HG02571 (cell line): ENCODE results near the gene CASZ1.

Source experiments
- ATAC-seq: cut with Tn5 transposase; IDR thresholded peaks from one replicate; pipeline ENCODE4 v1.9.1; 2021; ENCODE audit warnings: mild to moderate bottlenecking, moderate library complexity; ENCODE audit not compliant: unreplicated experiment

The CASZ1 gene

DNA sequence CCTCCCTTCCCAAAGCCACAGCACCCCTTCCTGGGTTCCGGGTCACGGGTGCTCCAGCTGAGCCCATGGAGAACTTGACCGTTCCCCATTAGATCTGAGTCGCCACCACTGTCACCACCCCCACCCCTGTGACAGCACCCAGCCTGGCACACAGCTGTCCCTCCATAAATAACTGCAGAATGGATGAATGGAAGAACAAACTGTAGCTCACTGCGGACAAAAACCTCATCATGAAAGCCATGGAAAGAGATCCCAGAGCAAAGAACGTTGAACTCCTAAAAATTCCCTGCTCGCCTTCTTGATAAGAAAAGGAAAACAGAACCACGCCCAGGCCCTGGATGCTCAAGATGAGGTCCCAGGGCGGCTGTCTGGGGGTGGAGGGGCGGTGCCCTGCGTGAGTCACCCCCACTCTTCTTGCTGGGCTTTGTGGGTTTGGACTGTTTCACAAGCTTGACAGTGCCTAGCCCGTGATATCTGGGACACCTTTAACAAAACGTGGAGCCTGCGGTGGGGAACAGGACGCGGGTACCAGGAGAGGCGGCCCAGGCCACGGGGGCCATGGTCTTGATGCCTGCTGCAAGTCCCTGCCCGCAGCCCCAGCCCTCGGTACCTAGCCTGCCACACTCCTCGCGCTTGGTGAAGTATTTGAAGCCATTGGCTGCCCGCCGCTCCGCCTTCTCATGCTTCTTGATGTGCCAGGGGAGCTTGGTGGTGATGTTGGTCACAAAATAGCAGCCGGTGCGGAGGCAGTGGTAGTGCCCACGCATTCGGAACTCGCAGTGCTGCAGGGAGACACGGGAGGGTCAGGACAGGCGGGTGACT, 151.9 kb downstream of the CASZ1 start:
- no peak for ATAC-seq

DNA sequence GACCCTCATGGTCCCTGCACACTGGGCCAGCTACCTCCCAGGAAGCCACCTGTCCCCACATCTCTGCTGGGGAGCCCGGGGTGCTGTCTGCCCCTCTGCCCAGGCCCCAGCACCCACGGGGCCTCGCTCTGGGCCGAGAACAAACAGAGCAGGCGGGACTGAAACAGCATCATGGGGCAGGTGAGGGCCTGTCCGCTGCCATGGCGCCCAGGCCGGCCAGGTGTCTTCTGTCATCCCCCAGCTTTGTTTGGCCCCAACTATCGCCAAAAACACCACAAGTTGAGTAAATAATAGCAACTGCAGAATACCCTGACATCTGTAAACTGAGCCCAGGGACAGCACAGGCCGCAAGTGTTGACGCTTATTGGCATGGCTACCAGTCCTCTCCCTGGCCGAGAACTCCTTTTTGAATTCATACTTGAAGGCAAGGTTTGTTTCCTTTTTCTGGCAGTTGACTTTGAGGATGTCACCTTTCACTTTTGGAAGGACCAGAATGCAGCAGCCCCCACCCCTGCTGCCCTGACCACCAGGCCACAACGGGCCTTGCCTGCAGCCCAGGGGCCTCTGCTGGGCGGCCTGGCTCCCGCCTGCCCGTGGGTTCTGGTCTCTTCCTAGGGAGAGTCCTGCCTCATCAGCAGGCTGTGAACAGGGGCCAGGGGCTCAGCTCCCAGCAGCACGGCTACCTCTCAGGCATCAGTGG, 152.7 kb downstream of the CASZ1 start:
- no peak for ATAC-seq

DNA sequence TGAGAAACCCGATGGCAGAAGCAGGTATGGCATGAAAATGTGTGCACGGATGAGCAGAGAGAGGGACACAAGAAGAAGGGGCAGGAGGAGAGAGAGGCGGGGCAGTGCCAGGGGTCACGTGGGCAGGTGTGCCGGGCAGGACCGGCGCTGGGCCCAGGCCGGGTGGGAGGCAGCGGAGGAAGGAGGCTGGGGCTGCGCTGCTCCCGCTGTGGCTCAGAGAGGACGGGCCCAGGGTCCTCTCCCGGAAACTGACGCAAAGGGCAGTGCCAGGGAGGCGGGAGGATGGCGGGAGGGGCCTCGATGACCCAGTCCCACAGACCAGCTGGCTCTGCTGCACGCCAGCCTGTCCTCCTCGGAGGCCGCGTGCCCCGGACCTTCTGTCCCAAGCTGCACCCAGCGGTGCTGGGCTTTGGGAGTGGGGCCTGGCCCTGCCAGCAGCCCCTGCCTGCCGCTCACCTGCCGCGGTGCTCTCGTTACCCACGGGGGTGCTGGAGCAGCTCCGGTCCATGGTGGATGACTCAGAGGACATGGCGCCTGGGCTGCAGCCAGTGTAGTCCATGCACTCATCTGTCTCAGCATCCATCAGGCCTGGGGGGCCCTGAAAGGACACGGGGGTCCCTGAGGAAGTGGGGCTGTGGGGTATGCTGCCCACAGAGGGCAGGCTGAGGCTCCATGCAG, 153.9 kb downstream of the CASZ1 start:
- ATAC-seq = no peak

DNA sequence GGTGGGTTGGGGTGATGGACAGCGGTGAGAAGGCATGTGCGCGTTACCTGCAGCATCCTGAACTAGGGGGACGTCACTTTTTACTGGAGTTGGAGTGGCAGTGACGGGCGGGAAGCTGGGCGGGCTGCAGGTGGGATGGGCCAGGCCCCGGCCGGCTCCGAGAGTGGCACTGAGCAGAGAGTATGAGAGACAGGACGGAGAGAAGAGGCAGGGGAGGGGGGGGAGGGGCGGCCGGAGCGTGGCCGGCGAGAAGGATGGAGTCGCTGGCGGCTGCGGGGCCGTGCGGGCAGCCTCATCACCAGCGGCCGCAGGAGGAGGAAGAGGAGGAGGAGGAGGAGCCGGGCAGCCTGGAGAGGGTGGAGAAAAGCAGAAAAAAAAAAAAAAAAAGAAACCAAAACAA, 154.5 kb downstream of the CASZ1 start:
- no peak for ATAC-seq

DNA sequence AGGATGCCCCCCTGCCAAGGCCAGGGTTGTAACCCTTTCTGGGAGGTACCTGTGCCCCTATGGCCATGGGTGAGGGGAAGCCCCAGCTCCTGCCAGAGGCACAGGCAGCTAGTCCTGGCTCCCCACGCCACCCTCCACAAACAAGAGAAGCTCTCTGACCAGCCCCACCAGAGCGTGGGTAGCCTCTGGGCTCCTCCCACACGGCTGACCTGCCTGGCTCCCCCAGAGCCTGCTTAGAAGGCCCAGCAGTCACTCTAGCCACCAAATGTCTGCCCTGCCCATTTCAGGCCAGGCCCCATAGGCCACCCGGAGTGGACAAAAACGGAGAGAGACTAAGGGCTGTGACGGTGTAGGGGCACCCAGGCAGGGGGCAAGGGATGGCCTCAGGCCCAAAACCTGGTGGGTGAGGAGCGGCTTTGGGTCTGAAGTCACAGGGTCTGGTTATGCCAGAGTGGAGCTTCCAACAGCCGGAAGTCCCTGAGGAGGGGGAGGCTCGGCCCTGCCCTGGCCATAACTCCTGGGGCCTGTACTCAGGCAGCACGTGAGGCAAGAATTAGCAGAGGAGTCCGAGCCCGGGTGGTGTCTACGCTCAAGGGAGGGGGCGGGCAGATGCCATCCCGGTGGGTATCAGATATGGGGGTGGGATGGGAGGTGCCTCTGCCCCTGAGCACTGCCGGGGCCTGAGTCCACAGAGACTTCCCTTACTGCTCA, 155.4 kb downstream of the CASZ1 start:
- no peak for ATAC-seq

DNA sequence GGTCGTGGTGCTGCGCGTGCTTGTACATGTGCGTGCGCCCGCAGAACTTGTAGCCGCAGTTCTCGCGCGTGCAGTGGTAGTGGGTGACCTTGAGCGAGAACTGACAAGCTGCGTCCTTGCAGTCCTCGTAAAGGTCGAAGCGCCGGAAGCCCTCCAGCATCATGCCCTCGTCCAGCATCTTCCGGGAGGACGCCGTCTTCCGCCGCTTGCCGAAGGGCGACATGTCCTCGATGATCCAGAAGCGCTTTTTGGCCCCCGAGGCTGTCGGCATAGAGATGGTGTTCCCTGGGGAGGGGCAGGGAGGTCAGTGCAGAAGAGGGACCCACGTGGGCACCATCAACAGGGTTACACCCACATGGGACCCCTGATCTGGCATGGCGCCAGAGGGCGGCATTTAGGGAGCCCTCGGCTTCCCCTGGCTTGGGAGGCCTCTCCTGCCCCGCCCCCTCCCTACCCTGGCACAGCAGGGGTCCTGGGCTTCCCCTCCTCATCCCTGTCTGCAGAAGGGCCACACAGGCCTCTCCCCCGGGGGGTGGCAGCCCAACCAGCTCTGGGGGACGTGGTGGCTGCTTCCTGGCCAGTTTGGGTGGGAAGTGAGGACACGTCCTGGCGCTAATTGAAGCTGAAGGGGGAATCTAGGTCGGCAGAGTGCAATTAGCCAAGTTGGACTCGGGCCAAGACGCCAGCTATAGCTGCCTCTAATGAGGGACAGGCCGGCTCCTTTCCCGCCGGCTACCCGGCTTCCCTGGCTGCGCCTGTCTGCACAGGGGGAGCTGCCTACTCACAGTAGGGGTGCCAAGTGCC, 156.5 kb downstream of the CASZ1 start:
- ATAC-seq = no peak

DNA sequence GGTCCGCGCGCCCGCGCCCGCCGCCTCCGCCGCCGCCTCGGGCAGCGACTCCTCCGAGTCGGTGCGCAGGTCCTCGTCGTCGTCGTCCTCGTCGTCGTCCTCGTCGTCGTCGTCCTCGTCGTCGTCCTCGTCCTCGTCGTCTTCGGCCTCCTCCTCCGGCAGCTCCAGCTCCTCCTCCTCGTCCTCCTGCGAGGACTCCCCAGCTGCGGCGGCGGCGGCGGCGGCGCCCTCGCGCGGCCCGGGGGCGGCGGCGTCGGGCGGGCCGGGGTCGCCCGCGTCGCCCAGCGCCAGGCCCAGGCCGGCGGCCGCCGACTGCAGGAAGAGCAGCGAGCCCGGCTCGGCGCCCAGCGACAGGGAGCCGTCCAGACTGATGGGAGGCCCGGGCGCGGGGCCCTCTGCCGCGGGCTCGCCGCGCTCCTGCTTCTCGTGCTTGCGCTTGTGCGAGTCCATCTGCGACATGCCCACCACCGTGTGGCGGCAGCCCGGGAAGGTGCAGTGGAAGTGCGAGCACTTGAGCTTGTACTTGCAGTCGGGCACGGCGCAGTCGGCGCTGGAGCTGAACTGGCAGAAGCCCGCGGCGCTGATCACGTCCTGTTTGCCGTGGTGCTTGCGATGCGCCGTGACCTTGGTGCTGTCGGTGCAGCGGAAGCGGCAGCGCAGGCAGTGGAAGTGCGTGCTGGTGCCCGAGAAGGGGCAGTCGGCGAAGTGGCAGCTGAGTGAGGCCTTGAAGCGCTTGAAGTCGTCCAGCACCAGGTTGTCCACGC, 157.3 kb downstream of the CASZ1 start:
- no peak for ATAC-seq

DNA sequence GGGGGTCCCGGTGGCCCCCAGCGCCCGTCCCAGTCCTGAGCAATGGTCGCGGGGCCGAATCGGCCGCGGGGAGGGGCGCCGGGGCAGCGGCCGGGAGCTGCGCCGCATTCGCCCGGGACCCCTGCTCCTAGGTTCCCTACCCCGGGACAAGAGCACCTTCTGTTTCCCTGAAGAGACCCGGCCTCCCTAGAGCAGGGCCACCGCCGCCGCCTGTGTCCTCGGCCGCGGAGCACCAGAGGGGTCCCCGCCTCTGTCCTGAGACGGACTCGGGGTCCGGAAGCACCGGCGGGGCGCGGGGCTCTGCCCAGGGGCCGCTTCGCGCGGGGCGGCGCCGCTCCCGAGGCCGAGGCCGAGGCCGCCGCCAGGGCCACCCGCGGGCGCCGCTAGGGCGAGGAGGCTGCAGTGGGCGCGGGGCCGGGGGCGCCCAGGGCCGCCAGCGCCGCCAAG, 157.9 kb downstream of the CASZ1 start:
- ATAC-seq = no peak

DNA sequence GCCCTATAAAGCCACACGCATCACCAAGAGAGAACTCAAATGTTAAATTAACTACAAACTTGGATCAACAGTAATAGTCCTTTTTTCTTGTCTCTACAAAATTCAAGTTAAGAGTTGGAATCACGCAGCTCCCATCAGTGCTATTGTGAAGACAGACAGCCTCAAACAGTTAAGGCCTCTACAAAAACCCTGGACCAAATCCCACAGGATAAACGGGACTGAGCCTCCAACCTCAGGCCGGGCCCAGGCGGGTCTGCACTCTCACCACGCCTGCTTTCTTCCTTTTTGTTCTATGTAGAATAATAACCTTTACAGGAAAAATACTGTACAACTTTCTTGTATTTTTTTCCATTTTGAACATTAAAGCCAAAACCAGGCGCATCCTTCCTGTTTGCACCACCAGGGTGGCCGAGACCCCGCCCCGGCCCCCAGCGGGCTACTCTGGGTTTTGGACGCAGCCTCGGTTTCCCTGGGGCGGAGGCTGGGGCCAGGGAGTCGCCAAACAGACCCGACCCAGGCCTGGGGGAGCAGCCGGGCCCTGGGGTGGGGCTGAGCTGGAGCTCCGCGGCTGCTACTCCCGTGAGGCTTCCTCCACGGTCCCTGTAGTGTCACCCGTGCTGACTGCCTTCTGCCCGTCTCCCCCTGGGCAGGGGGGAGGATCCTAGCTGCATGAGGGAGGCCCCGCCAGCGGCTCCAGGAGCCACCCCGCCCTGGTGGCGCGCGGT, 158.4 kb downstream of the CASZ1 start:
- ATAC-seq = no peak

DNA sequence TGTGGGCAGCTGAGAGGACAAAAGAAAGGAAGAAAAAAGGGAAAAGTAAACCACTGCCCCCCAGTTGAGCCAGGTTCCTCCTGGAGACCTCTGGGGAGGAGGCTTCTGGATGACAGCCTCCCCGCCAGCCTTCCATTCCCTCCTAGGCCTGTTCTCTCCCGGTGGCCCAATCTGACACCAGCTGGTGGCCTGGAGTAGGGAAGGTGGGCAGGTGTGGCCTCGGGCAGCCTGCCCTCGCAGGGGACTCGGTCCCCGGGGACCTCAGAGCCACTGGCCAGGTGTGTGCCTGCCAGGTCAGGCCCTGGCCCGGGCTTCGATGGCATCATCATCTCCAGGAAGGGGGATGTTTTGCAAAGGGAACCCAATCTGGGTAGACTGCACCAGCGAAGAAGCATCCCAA, 159.0 kb downstream of the CASZ1 start:
- no peak for ATAC-seq

DNA sequence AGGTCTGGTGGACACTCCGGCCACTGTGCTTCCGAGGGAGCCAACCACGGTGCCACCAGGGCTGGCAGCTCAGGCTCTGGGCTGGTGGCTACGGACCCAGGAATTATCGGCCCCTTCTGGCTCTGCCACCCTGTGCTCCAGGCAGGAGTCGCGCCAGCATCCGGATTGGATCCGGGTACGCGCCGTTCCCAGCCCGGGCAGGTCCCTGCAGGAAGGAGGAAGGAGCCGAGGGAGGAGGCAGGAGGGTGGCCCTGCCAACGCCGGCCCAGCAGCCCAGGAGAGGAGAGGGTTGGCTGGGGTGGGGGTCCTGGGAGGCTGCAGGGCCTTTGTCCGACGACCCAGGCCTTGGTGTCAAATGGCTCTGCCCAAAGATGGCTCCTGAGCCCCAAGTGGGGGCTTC, 160.5 kb downstream of the CASZ1 start:
- no peak for ATAC-seq

DNA sequence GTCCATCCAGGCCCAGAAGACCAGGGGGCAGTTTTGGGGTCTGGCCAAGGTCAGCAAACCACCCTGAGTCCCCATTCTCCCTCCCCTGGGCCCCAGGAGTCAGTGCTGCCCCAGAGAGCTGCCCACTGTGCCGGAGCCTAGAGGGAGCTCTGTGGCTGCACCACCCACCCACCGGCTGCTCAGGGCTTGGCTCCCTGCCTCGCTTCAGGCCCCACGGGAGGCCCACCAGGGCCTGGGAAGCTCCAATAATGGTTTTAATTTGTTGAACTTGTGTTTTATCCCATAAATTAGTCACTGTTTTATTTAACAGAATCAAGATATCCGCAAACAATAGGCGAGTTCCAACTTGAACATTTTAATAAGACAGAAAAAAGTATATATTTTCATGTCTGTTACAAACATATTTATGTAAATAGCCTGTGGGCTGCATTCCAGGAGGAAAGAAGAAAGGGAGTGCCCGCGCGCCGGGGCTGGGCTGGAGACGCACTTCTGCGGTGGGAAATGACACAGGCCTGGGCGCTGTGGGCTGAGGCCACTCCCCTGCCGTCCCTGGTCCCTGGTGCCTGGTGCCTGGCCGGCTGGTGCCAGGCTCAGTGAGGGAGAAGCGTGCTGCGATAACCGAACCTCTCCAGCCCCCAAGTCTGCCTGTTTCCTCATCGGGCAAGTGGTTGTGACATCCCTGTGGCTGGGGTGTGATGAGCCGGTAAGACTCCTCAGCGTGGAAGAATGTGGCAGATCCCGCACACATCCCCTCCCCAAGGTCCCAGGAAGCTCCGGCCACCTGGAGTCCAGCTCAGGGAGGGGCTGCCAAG, 161.2 kb downstream of the CASZ1 start:
- ATAC-seq = no peak

DNA sequence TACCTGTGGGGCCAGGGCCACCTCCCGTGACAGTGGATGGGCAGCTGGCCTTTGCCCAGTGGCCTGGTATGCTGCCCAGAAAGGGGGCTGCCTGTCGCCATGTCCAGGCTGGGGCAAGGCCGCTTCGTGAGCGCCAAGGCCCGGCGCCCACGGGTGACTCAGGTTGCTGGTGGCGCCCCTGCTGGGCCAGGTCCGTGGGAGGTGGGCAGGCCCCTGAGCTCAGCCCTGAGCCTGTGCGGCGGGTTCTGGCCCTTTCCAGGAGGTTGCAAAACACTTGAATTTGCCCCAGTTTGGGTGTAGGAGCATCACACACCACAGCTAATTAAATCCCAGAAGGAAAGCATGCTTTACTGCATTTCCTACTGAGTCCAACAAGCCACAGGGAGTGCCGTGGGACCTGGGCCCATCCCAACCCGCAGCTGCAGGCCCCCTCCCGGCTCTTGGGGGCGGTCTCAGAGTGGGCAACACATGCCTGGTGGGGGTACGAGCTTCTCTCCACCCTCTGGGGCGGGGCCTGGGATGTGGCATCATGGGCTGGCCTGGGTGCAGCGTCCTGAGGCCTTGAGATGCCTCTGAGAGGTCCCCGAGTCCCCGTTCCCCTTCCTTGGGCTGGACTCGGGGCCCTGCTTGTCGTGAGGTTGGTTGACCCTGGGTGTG, 161.9 kb downstream of the CASZ1 start:
- no peak for ATAC-seq

DNA sequence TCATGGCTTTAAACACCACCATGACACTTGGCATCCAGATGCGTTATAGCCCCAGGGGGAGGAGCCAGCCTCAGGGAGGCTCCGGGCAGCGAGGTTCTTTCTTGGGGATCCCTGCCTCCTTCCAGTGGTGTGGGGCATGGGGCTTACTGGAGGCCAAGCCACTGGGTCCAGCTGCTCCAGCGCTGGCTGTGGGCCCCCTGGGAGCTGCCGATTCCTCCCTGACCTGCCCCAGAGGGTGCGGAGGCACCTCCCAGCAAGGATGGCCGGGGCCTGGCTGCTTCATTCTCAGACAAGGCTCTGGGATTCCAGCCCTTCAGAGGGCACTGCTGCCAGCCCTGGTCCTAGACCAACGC, 162.4 kb downstream of the CASZ1 start:
- ATAC-seq = no peak

DNA sequence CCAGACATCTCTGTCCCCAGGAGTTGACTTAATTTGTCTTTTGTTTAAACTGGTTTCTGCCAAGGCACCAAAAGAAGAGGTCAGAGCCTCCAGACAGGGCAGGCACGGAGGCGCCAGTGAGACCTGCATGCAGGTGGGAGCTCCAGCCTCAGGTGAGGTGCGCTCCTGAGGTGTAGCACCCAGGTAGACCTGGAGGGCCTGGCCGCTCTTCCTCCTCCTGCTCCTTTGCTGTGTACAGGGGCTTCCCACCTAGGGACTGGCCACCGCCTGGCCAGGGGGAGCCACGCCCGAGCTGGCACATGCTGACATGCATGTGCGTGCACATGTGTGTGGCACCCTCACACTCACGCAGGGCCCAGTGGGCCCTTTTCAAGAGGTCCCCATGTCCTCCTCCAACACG, 163.0 kb downstream of the CASZ1 start:
- no peak for ATAC-seq

DNA sequence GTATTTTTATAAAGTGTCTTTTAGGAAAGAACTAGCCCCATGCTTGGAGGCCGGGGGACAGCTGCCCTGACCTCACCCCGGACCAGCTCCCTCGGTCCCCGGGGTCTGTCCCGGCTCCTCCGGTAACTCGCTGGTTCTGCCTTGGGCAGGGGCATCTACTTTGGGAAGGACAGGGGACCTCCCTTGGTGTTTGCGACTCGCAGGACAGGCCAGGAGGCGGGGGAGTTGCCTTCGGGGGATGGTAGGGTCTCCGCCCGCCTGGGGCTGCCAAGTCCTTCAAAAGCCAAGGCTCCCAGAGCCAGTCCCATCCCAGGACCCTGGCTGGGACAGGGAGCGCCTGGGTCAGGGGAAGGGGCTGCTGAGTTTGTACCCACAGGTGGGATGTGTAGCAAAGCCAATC, 163.8 kb downstream of the CASZ1 start:
- no peak for ATAC-seq

DNA sequence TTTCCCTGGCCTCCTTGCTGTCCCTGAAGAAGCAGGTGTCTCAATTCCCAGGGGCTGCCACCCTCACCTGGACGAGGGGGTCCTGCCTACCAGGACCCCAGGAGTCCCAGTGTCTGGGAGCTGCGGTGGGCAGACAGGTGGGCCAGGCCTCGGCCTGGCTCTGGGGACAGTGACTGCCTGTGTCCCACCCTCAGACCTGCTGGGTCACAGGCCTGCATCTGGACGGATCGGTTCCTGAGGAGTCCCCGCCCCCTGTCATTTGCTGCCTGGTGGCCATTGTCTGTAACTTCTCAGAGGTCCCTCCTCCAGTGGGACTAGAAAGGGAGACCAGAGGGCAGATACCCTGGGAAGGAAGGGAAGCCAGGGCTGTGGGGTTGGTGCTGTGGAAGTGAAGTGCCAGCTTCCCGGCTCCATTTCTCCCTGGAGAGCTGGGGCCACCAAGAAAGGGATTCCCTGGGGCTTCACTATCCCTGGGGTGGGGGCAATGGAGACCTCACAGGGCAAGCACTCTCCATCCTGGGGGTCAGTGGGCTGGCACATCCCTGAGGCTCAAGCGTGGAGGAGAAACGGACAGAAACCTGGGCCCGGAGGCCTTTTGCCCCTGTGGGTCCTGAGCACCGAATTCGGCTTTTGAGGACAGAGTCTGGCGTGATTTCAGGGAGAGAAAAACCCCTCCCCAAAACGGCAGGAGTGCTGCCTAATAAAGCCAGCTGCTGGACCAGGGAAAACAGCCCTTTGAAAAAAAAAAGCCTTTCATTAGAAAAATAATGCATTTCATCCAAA, 164.4 kb downstream of the CASZ1 start:
- no peak for ATAC-seq
